Ovary (tissue), 9 donors: Measurements from ENCODE around the gene CYB5RL. TPM values are rescaled to one million over a fixed set of nuclear protein-coding genes. Genes with fewer than 3 reads are reported as not detected.

Experiments
- DNase-seq, 5 donors: peaks; one replicate each; pipeline ENCODE4 v3.0.0-alpha.2; 2019 to 2020
- H3K27ac ChIP-seq, 2 donors: fragments of 200-600 bp; one replicate each; pipeline versions ENCODE4 v1.5.1 to v1.8.0; 2019 to 2022
- H3K27me3 ChIP-seq: fragments of 200-600 bp; one replicate; pipeline ENCODE4 v1.8.0; 2022
- H3K36me3 ChIP-seq: fragments of 200-600 bp; sonication (generic); one replicate; pipeline ENCODE4 v1.5.1; 2019
- H3K4me1 ChIP-seq: one replicate; pipeline ENCODE4 v1.8.1; 2013; ENCODE audit warnings: mild to moderate bottlenecking, moderate library complexity; ENCODE audit not compliant: insufficient read depth
- H3K4me3 ChIP-seq: fragments of 200-600 bp; sonication (generic); one replicate; pipeline ENCODE4 v1.5.1; 2017
- H3K9me3 ChIP-seq, 2 donors: fragments of 200-600 bp in 1 of 2; sonication (generic) in 1 of 2; one replicate each; pipeline versions ENCODE4 v1.5.1 to v1.8.1; 2013 to 2019; ENCODE audit warnings: mild to moderate bottlenecking in 1 of 2, moderate library complexity in 1 of 2
- CTCF ChIP-seq, 3 donors: fragments of 450-650 bp in 2 of 3; fragments of 200-600 bp in 1 of 3; IDR thresholded peaks; one replicate each; pipeline versions ENCODE4 v1.5.1 to v1.8.0; 2016 to 2022; ENCODE audit warnings: antibody characterized with exemption in 3 of 3, mild to moderate bottlenecking in 1 of 3
- EP300 ChIP-seq: sonication (generic); formaldehyde crosslinking; IDR thresholded peaks from one replicate; pipeline ENCODE4 v1.6.1; 2017; ENCODE audit warnings: antibody characterized with exemption
- POLR2A ChIP-seq: fragments of 450-650 bp; IDR thresholded peaks from one replicate; pipeline ENCODE4 v1.6.1; 2017; ENCODE audit warnings: antibody characterized with exemption, mild to moderate bottlenecking, moderate library complexity
- WGBS, 3 donors: extraction: QIAGEN DNeasy Blood & Tissue Kit in 1 of 3; methylation state at CpG; one replicate each; pipeline versions ENCODE4 v1.1.5 to v1.1.7; 2013 to 2017; 5-methylcytosine and 5-hydroxymethylcytosine counted together
- intact Hi-C, 4 donors: fragments of 100-400 bp; cut with DNase I; formaldehyde crosslinking; loops; one replicate each; pipeline versions ENCODE4 v1.11.0 to v1.15.1; 2022 to 2023
- polyA plus RNA-seq, 2 donors: library from polyadenylated mRNA; stranded (reverse); fragments of 200-250 nt in 1 of 2; fragments of 350-450 nt in 1 of 2; fragmentation: Illumina TruSeq in 1 of 2; extraction: RNeasy Lipid Tissue Mini Kit (QIAGEN cat#74804) in 1 of 2; gene quantifications; one replicate each; pipeline ENCODE4 v1.2.3, GENCODE V29; 2013 to 2014
- total RNA-seq, 7 donors: library from RNA; depleted of rRNA in 2 of 7; stranded (reverse); fragments of >200 nt in 2 of 7; fragmentation: NEBNext Ultra II Directional in 3 of 7; extraction: Animal tissue kit (Norgen Biotek cat#: 25700) in 3 of 7; gene quantifications; one replicate each; pipeline versions ENCODE4 v1.1.0 to v1.2.4, GENCODE V29; 2016 to 2023
- donor health status: DM: no; HTN: no; CAD: no; lungs with moderate emphysema.
- donor health status: DM: no; HTN: no; CAD: no.
- donor health status: Bipolar disorder and iron deficiency.
- donor health status: DM: yes; HTN: yes; CAD: no.
- donor health status: DM: no; HTN: no; CAD: no.
- donor health status: DM: yes; HTN: yes; CAD: no.

CYB5RL gene
- total and polyA plus RNA-seq, 9 donors = 2.3 to 9.6 (median 7.4) TPM

GRCh38 chr1:54165146-54165545 is 34.7 kb downstream of the CYB5RL start:
- peak in 1 of 5 donors; percentile 21 for DNase-seq
- no peaks in the 10 kb centered on the region for H3K9me3 ChIP-seq
- intact Hi-C loops = no loop called here
- H3K27me3 ChIP-seq = no peaks in the 10 kb centered on the region
- no peaks in the 10 kb centered on the region for H3K4me1 ChIP-seq
- H3K27ac ChIP-seq = no peak overlapping the region
- TF ChIP-seq POLR2A (no peak), EP300 (no peak), CTCF (IDR thresholded peaks at IDR 0.05) (no peak)
- 94 to 96% (median 96%) methylated on average over 15 of the region's 15 CpGs for WGBS, 3 donors
- H3K4me3 ChIP-seq = no peak overlapping the region
- no peaks in the 10 kb centered on the region for H3K36me3 ChIP-seq

- Histone ChIP-seq H3K27me3 (no peaks in the 10 kb centered on the region), H3K4me3 (no peak overlapping the region), H3K4me1 (no peaks in the 10 kb centered on the region), H3K36me3 (no peaks in the 10 kb centered on the region), H3K27ac (no peak overlapping the region), H3K9me3 (no peaks in the 10 kb centered on the region)
- intact Hi-C loops = no loop called here
- TF ChIP-seq CTCF (IDR thresholded peaks at IDR 0.05) (no peak), POLR2A (no peak), EP300 (no peak)
- DNase-seq = no peak
- WGBS, 3 donors = 72 to 82% (median 80%) methylated on average over 5 of the region's 5 CpGs
These were observed 36.3 kb downstream of the CYB5RL start for GRCh38 chr1:54163573-54163972.

- 89 to 90% (median 89%) methylated on average over 3 of the region's 3 CpGs for WGBS, 3 donors
- Histone ChIP-seq H3K36me3 (no peaks in the 10 kb centered on the region), H3K9me3 (no peaks in the 10 kb centered on the region), H3K27me3 (no peaks in the 10 kb centered on the region), H3K27ac (no peak overlapping the region), H3K4me1 (no peaks in the 10 kb centered on the region), H3K4me3 (no peak overlapping the region)
- TF ChIP-seq POLR2A = no peak
- TF ChIP-seq EP300 = no peak
- no peak for TF ChIP-seq CTCF (IDR thresholded peaks at IDR 0.05)
- intact Hi-C loops = no loop called here
- DNase-seq = no peak
These were observed 36.8 kb downstream of the CYB5RL start for GRCh38 chr1:54163051-54163450.

GRCh38 chr1:54161495-54162168 is 38.2 kb downstream of the CYB5RL start:
- no peaks in the 10 kb centered on the region for H3K4me1 ChIP-seq
- TF ChIP-seq EP300 (no peak), POLR2A (no peak), CTCF (IDR thresholded peaks at IDR 0.05) (no peak)
- H3K36me3 ChIP-seq = no peaks in the 10 kb centered on the region
- H3K9me3 ChIP-seq = no peaks in the 10 kb centered on the region
- no peak for DNase-seq
- no peak overlapping the region for H3K4me3 ChIP-seq
- no peaks in the 10 kb centered on the region for H3K27me3 ChIP-seq
- intact Hi-C loops = no loop called here
- 73% methylated on average over 6 of the region's 6 CpGs for WGBS, 3 donors
- H3K27ac ChIP-seq = no peak overlapping the region
